Trophoblast cell (in vitro differentiated cells and primary cell): Measurements from ENCODE around the gene TRIM10.

ENCODE experiments used
- DNase-seq, 2 donors: peaks; one replicate each; pipeline ENCODE4 v3.0.0-alpha.2; 2016
- H2AFZ ChIP-seq: 2 replicates; pipeline ENCODE4 v1.6.1; 2013; ENCODE audit warnings: low read length, moderate library complexity, mild to moderate bottlenecking; ENCODE audit not compliant: insufficient read depth, poor library complexity
- H2AK5ac ChIP-seq: 2 replicates; pipeline ENCODE4 v1.6.1; 2013; ENCODE audit warnings: mild to moderate bottlenecking, low read length
- H2BK120ac ChIP-seq: 2 replicates; pipeline ENCODE4 v1.6.1; 2013; ENCODE audit warnings: low read length, mild to moderate bottlenecking, moderate library complexity; ENCODE audit not compliant: insufficient read depth, poor library complexity
- H2BK12ac ChIP-seq: 2 replicates; pipeline ENCODE4 v1.6.1; 2013; ENCODE audit warnings: mild to moderate bottlenecking, low read length, moderate library complexity
- H2BK5ac ChIP-seq: 2 replicates; pipeline ENCODE4 v1.6.1; 2013; ENCODE audit warnings: low read length, low read depth, moderate library complexity, mild to moderate bottlenecking; ENCODE audit not compliant: poor library complexity
- H3K14ac ChIP-seq: 2 replicates; pipeline ENCODE4 v1.6.1; 2013; ENCODE audit warnings: mild to moderate bottlenecking, low read length
- H3K18ac ChIP-seq: 2 replicates; pipeline ENCODE4 v1.6.1; 2013; ENCODE audit warnings: mild to moderate bottlenecking, low read length
- H3K23ac ChIP-seq: 2 replicates; pipeline ENCODE4 v1.6.1; 2013; ENCODE audit warnings: low read length
- H3K27ac ChIP-seq: 2 replicates; pipeline ENCODE4 v1.5.1; 2013; ENCODE audit warnings: low read depth, mild to moderate bottlenecking, inconsistent platforms, low read length, moderate library complexity
- H3K27me3 ChIP-seq: 2 replicates; pipeline ENCODE4 v1.6.1; 2013; ENCODE audit warnings: inconsistent platforms, mild to moderate bottlenecking, low read length, moderate library complexity; ENCODE audit not compliant: insufficient read depth
- H3K36me3 ChIP-seq, 2 experiments: 1 replicate in 1 of 2; 2 replicates in 1 of 2; pipeline ENCODE4 v1.6.1; 2013; ENCODE audit warnings: low read length in 2 of 2, mild to moderate bottlenecking in 2 of 2, moderate library complexity in 1 of 2; ENCODE audit not compliant: insufficient read depth in 2 of 2, control insufficient read depth in 1 of 2
- H3K4ac ChIP-seq: 2 replicates; pipeline ENCODE4 v1.6.1; 2013; ENCODE audit warnings: low read depth, mild to moderate bottlenecking, low read length, moderate library complexity
- H3K4me1 ChIP-seq, 2 experiments: 1 replicate in 1 of 2; 2 replicates in 1 of 2; pipeline ENCODE4 v1.6.1; 2013; ENCODE audit warnings: low read length in 2 of 2, mild to moderate bottlenecking in 2 of 2, moderate library complexity in 1 of 2; ENCODE audit not compliant: insufficient read depth in 2 of 2, control insufficient read depth in 1 of 2
- H3K4me2 ChIP-seq: 2 replicates; pipeline ENCODE4 v1.6.1; 2013; ENCODE audit warnings: inconsistent platforms, mild to moderate bottlenecking, low read length, moderate library complexity
- H3K4me3 ChIP-seq: 2 replicates; pipeline ENCODE4 v1.5.1; 2013; ENCODE audit warnings: mild to moderate bottlenecking, low read depth, low read length, inconsistent platforms
- H3K79me1 ChIP-seq: one replicate; pipeline ENCODE4 v1.6.1; 2013; ENCODE audit warnings: low read length
- H3K79me2 ChIP-seq: 2 replicates; pipeline ENCODE4 v1.6.1; 2013; ENCODE audit warnings: low read length, mild to moderate bottlenecking; ENCODE audit not compliant: control insufficient read depth, insufficient read depth, poor library complexity
- H3K9ac ChIP-seq: 2 replicates; pipeline ENCODE4 v1.6.1; 2013; ENCODE audit warnings: mild to moderate bottlenecking, low read length
- H3K9me3 ChIP-seq: 2 replicates; pipeline ENCODE4 v1.6.1; 2013; ENCODE audit warnings: low read depth, mild to moderate bottlenecking, control low read depth, inconsistent platforms, low read length; ENCODE audit not compliant: insufficient read depth
- H4K12ac ChIP-seq: 2 replicates; pipeline ENCODE4 v1.6.1; 2013; ENCODE audit warnings: low read depth, mild to moderate bottlenecking, low read length, moderate library complexity
- H4K8ac ChIP-seq: 2 replicates; pipeline ENCODE4 v1.6.1; 2013; ENCODE audit warnings: low read depth, mild to moderate bottlenecking, low read length, moderate library complexity
- H4K91ac ChIP-seq: one replicate; pipeline ENCODE4 v1.6.1; 2013; ENCODE audit warnings: low read depth, mild to moderate bottlenecking, low read length, moderate library complexity
- WGBS: extraction: QIAGEN DNeasy Blood & Tissue Kit; methylation state at CpG from one replicate; pipeline ENCODE4 v1.1.7; 2013; ENCODE audit warnings: missing lambda C conversion rate; ENCODE audit not compliant: insufficient read length, insufficient coverage; ENCODE audit errors: extremely low coverage; 5-methylcytosine and 5-hydroxymethylcytosine counted together

Gene TRIM10

GRCh38 chr6:30204116-30204515, 43.1 kb upstream of the TRIM10 start:
- no CpG with 5 or more reads among the region's 1 CpG for WGBS
- peaks cover 11% of the 10 kb centered on the region for H3K79me2 ChIP-seq
- no peak overlapping the region for H2AK5ac ChIP-seq

GRCh38 chr6:30202366-30202765, 41.4 kb upstream of the TRIM10 start:
- Histone ChIP-seq H4K91ac (no peak overlapping the region), H3K14ac (no peak overlapping the region), H3K9me3 (no peaks in the 10 kb centered on the region), H3K27ac (no peak overlapping the region), H4K12ac (no peak overlapping the region), H3K4me1 (peaks cover under 1% of the 10 kb centered on the region in 2 experiments), H3K79me1 (no peaks in the 10 kb centered on the region), H3K36me3 (peaks cover 22 to 30% of the 10 kb centered on the region in 2 experiments), H3K4ac (no peak overlapping the region), H4K8ac (no peak overlapping the region), H3K18ac (no peak overlapping the region), H3K4me3 (no peak overlapping the region), H2BK5ac (no peak overlapping the region), H2BK12ac (no peak overlapping the region), H3K79me2 (peaks cover 7% of the 10 kb centered on the region), H3K23ac (no peak overlapping the region), H3K4me2 (no peak overlapping the region), H2AK5ac (no peak overlapping the region), H3K9ac (no peak overlapping the region), H2AFZ (no peak overlapping the region), H3K27me3 (no peaks in the 10 kb centered on the region), H2BK120ac (no peak overlapping the region)
- no CpG with 5 or more reads among the region's 4 CpGs for WGBS
- no peak for DNase-seq

More at GRCh38 chr6:30204116-30204515, 43.1 kb upstream of the TRIM10 start:
- Histone ChIP-seq H2AFZ (no peak overlapping the region), H3K4me2 (no peak overlapping the region), H3K9ac (no peak overlapping the region), H3K4me3 (no peak overlapping the region), H3K23ac (no peak overlapping the region), H4K8ac (no peak overlapping the region), H3K9me3 (no peaks in the 10 kb centered on the region), H4K12ac (no peak overlapping the region), H4K91ac (no peak overlapping the region), H3K4me1 (peaks cover 4 to 6% of the 10 kb centered on the region in 2 experiments), H3K14ac (no peak overlapping the region), H3K36me3 (peaks cover 8 to 15% of the 10 kb centered on the region in 2 experiments), H2BK5ac (no peak overlapping the region), H3K27me3 (no peaks in the 10 kb centered on the region), H3K27ac (no peak overlapping the region), H3K4ac (no peak overlapping the region), H2BK120ac (no peak overlapping the region), H3K79me1 (no peaks in the 10 kb centered on the region), H3K18ac (no peak overlapping the region), H2BK12ac (no peak overlapping the region)
- DNase-seq = no peak

- H4K12ac ChIP-seq = no peak overlapping the region
- no peak overlapping the region for H2BK12ac ChIP-seq
- no peak overlapping the region for H2AK5ac ChIP-seq
- H3K4me2 ChIP-seq = no peak overlapping the region
- no peak for DNase-seq
- WGBS = no CpG with 5 or more reads among the region's 6 CpGs
- H3K23ac ChIP-seq = no peak overlapping the region
- no peaks in the 10 kb centered on the region for H3K79me1 ChIP-seq
- H3K9ac ChIP-seq = no peak overlapping the region
- no peak overlapping the region for H3K4ac ChIP-seq
- H3K18ac ChIP-seq = no peak overlapping the region
- no peak overlapping the region for H4K91ac ChIP-seq
- H3K79me2 ChIP-seq = peaks cover 2% of the 10 kb centered on the region
- peaks cover 1% of the 10 kb centered on the region for H3K9me3 ChIP-seq
- no peak overlapping the region for H4K8ac ChIP-seq
- no peaks in the 10 kb centered on the region for H3K27me3 ChIP-seq
- H3K36me3 ChIP-seq = peaks cover 34 to 41% of the 10 kb centered on the region in 2 experiments
- H3K4me1 ChIP-seq = no peaks in the 10 kb centered on the region
- H2AFZ ChIP-seq = no peak overlapping the region
- H3K14ac ChIP-seq = no peak overlapping the region
- no peak overlapping the region for H2BK120ac ChIP-seq
- H2BK5ac ChIP-seq = no peak overlapping the region
- H3K4me3 ChIP-seq = no peak overlapping the region
- H3K27ac ChIP-seq = no peak overlapping the region
Measured at GRCh38 chr6:30200551-30201281, 39.7 kb upstream of the TRIM10 start.

GRCh38 chr6:30198166-30199084, 37.4 kb upstream of the TRIM10 start:
- H2BK120ac ChIP-seq = no peak overlapping the region
- DNase-seq = no peak
- H2BK5ac ChIP-seq = no peak overlapping the region
- H3K27me3 ChIP-seq = no peaks in the 10 kb centered on the region
- H3K9ac ChIP-seq = no peak overlapping the region
- H3K36me3 ChIP-seq = peaks cover 39 to 49% of the 10 kb centered on the region in 2 experiments
- H3K4me2 ChIP-seq = no peak overlapping the region
- peaks cover 1% of the 10 kb centered on the region for H3K9me3 ChIP-seq
- no peak overlapping the region for H3K4ac ChIP-seq
- no peak overlapping the region for H2AK5ac ChIP-seq
- WGBS = no CpG with 5 or more reads among the region's 34 CpGs
- no peak overlapping the region for H3K4me3 ChIP-seq
- H3K14ac ChIP-seq = no peak overlapping the region
- no peaks in the 10 kb centered on the region for H3K79me1 ChIP-seq
- H3K23ac ChIP-seq = no peak overlapping the region
- no peak overlapping the region for H4K12ac ChIP-seq
- no peak overlapping the region for H4K8ac ChIP-seq
- H4K91ac ChIP-seq = no peak overlapping the region
- no peak overlapping the region for H2BK12ac ChIP-seq
- no peaks in the 10 kb centered on the region for H3K4me1 ChIP-seq
- no peaks in the 10 kb centered on the region for H3K79me2 ChIP-seq
- H2AFZ ChIP-seq = no peak overlapping the region
- H3K27ac ChIP-seq = no peak overlapping the region
- no peak overlapping the region for H3K18ac ChIP-seq
